HepG2 (cell line): ENCODE measurements around the gene PIK3CA. TPM values are rescaled to one million over a fixed set of nuclear protein-coding genes. Genes with fewer than 3 reads are reported as not detected.
A peak's percentile ranks its signal among the peaks of the same experiment; 100 is the strongest.

Experiments
- ATAC-seq: fragments of 200-7000 bp; cut with Tn5 transposase; 3 replicates; pipeline ENCODE4 v1.9.1; 2020; ENCODE audit warnings: mild to moderate bottlenecking, moderate library complexity
- BruUV-seq: library from RNA; stranded (reverse); fragments of 400-500 nt; replicated peaks from 2 replicates; lab custom pipeline; 2021; lab: Mats Ljungman, UMichigan
- CTCF ChIA-PET: fragments of 300-600 bp; formaldehyde crosslinking; extraction: SDS; loops from one replicate; lab custom pipeline; 2021; ENCODE audit warnings: low total read pairs, inconsistent platforms, low intra/inter-chr PET ratio; lab: Yijun Ruan, JAX
- POLR2A ChIA-PET: fragments of 350-600 bp; sonication (Branson Sonifier 250); formaldehyde crosslinking; loops from one replicate; lab custom pipeline; 2020; ENCODE audit warnings: antibody characterized with exemption, inconsistent platforms; lab: Yijun Ruan, JAX
- DNase-seq: peaks from one replicate; pipeline ENCODE4 v3.0.0-alpha.2; 2015; ENCODE audit warnings: low spot score
- FAIRE-seq: peaks from 3 replicates; lab custom pipeline; 2011; peaks lifted over from hg19 to GRCh38; lab: Jason Lieb, UNC
- H2AFZ ChIP-seq: one replicate; pipeline ENCODE4 v1.6.1; 2011; ENCODE audit warnings: low read length, inconsistent platforms
- H3K27ac ChIP-seq: fragments of 300-600 bp; 3 replicates; pipeline ENCODE4 v1.8.0; 2011; ENCODE audit warnings: mixed run types, mild to moderate bottlenecking, mixed read lengths, low read length, inconsistent platforms; ENCODE audit not compliant: insufficient read depth; ENCODE audit errors: extremely low read length
- H3K27me3 ChIP-seq, 2 experiments: fragments of 200-600 bp in 1 of 2; 2 replicates in 1 of 2; 3 replicates in 1 of 2; pipeline versions ENCODE4 v1.6.0 to v1.8.0; 2011; ENCODE audit warnings: low read length in 2 of 2, mild to moderate bottlenecking in 2 of 2, moderate library complexity in 2 of 2, inconsistent platforms in 1 of 2; ENCODE audit not compliant: insufficient read depth in 2 of 2, control insufficient read depth in 1 of 2
- H3K36me3 ChIP-seq, 2 experiments: fragments of 200-600 bp in 1 of 2; replicated peaks in 1 of 2; 2 replicates in 1 of 2; 3 replicates in 1 of 2; pipeline versions ENCODE4 v1.5.1 to v1.8.0; 2011; ENCODE audit warnings: low read length in 2 of 2, inconsistent platforms in 1 of 2; ENCODE audit not compliant: insufficient read depth in 2 of 2, control insufficient read depth in 1 of 2
- H3K4me1 ChIP-seq: 2 replicates; pipeline ENCODE4 v1.5.1; 2012; ENCODE audit warnings: low read length, inconsistent platforms; ENCODE audit not compliant: insufficient read depth
- H3K4me2 ChIP-seq: 2 replicates; pipeline ENCODE4 v1.6.0; 2011; ENCODE audit warnings: low read depth, low read length, inconsistent platforms
- H3K4me3 ChIP-seq, 3 experiments: fragments of 200-600 bp in 1 of 3; sonication (generic), shearing (Covaris generic) in 1 of 3; replicated peaks in 1 of 3; 2 replicates each; pipeline ENCODE4 v1.5.1; 2011 to 2016; ENCODE audit warnings: low read length in 3 of 3, inconsistent platforms in 2 of 3, low read depth in 2 of 3, mild to moderate bottlenecking in 2 of 3, control low read depth in 1 of 3, mixed read lengths in 1 of 3; ENCODE audit not compliant: insufficient read depth in 1 of 3
- H3K79me2 ChIP-seq: one replicate; pipeline ENCODE4 v1.6.1; 2011; ENCODE audit warnings: low read length, inconsistent platforms; ENCODE audit not compliant: insufficient read depth
- H3K9ac ChIP-seq: 2 replicates; pipeline ENCODE4 v1.6.0; 2011; ENCODE audit warnings: mild to moderate bottlenecking, low read depth, low read length, inconsistent platforms; ENCODE audit not compliant: insufficient read depth
- H3K9me3 ChIP-seq: 2 replicates; pipeline ENCODE4 v1.5.1; 2012; ENCODE audit warnings: mild to moderate bottlenecking, low read length
- H4K20me1 ChIP-seq: 2 replicates; pipeline ENCODE4 v1.6.0; 2011; ENCODE audit warnings: inconsistent platforms, mild to moderate bottlenecking, low read length, moderate library complexity; ENCODE audit not compliant: insufficient read depth
- ELF3 ChIP-seq: IDR thresholded peaks from 2 replicates; pipeline ENCODE4 v1.6.1; 2016; ENCODE audit warnings: missing genetic modification reagents, missing compliant biosample characterization
- ESRRA ChIP-seq: sonication (generic); formaldehyde crosslinking; IDR thresholded peaks from 2 replicates; pipeline ENCODE4 v1.5.1; 2020; ENCODE audit warnings: mild to moderate bottlenecking, low read depth, missing genetic modification reagents
- FOXJ3 ChIP-seq: sonication (generic); formaldehyde crosslinking; IDR thresholded peaks from 2 replicates; pipeline ENCODE4 v1.4.0; 2020; ENCODE audit warnings: missing genetic modification reagents, mild to moderate bottlenecking, borderline replicate concordance
- FOXP4 ChIP-seq: sonication (generic); formaldehyde crosslinking; IDR thresholded peaks from 2 replicates; pipeline ENCODE4 v1.4.0; 2020; ENCODE audit warnings: missing genetic modification reagents
- HNRNPUL1 ChIP-seq: fragments of 200-400 bp; formaldehyde crosslinking; IDR thresholded peaks from 2 replicates; pipeline ENCODE4 v1.6.1; 2017; ENCODE audit warnings: low read depth, mild to moderate bottlenecking, low read length, moderate library complexity
- KDM6A ChIP-seq: IDR thresholded peaks from 2 replicates; pipeline ENCODE4 v1.6.1; 2016; ENCODE audit warnings: low read depth
- KLF15 ChIP-seq: sonication (generic); formaldehyde crosslinking; IDR thresholded peaks from 2 replicates; pipeline ENCODE4 v1.8.1; 2023; ENCODE audit warnings: borderline replicate concordance, mild to moderate bottlenecking, inconsistent platforms, missing genetic modification reagents, mixed read lengths
- NCOA2 ChIP-seq: sonication (generic); formaldehyde crosslinking; IDR thresholded peaks from 2 replicates; pipeline ENCODE4 v1.8.0; 2022; ENCODE audit warnings: inconsistent platforms
- ZNF121 ChIP-seq: sonication (generic); formaldehyde crosslinking; IDR thresholded peaks from 2 replicates; pipeline ENCODE4 v1.5.0; 2020; ENCODE audit warnings: mild to moderate bottlenecking, missing genetic modification reagents
- ZNF317 ChIP-seq: sonication (generic); formaldehyde crosslinking; IDR thresholded peaks from 2 replicates; pipeline ENCODE4 v1.5.0; 2020; ENCODE audit warnings: mild to moderate bottlenecking, missing genetic modification reagents
- ZNF326 ChIP-seq: sonication (generic); formaldehyde crosslinking; IDR thresholded peaks from 2 replicates; pipeline ENCODE4 v1.4.0; 2020; ENCODE audit warnings: missing genetic modification reagents, borderline replicate concordance
- ZNF580 ChIP-seq: IDR thresholded peaks from 2 replicates; pipeline ENCODE4 v1.6.1; 2016; ENCODE audit warnings: low read depth, borderline replicate concordance
- ZNF652 ChIP-seq: IDR thresholded peaks from 2 replicates; pipeline ENCODE4 v1.6.1; 2016; ENCODE audit warnings: low read depth, borderline replicate concordance
- WGBS: methylation state at CpG from one replicate; pipeline ENCODE4 v1.1.6; 2017; ENCODE audit warnings: low lambda C conversion rate; 5-methylcytosine and 5-hydroxymethylcytosine counted together
- in situ Hi-C: cut with HindIII; loops from 2 replicates; pipeline ENCODE4 v1.10.0; 2017; ENCODE audit warnings: low pct_unique_long_range_greater_than_20kb; ENCODE audit not compliant: extremely low pct_ligation_motif_present
- intact Hi-C: fragments of 100-400 bp; cut with micrococcal nuclease; formaldehyde crosslinking; loops from one replicate; pipeline ENCODE4 v1.10.0; 2022; ENCODE audit not compliant: unreplicated experiment
- polyA plus RNA-seq, 8 experiments: library from polyadenylated mRNA; depleted of rRNA in 3 of 8; stranded (reverse) in 7 of 8; unstranded in 1 of 8; fragments of >200 nt; fragmentation: Illumina TruSeq in 4 of 8; extraction: Trizol in 4 of 8; gene quantifications; 2 replicates each; pipeline versions ENCODE4 v1.2.1 to v1.2.3, GENCODE V29; 2011 to 2016; ENCODE audit warnings: low read depth in 4 of 8, missing spikeins in 1 of 8, mixed read lengths in 1 of 8; ENCODE audit not compliant: insufficient read depth in 1 of 8
- total RNA-seq, 5 experiments: library from RNA; depleted of rRNA; stranded (reverse); fragments of >200 nt; fragmentation: Illumina TruSeq; extraction: Trizol; gene quantifications; 2 replicates each; pipeline ENCODE4 v1.2.3, GENCODE V29; 2016; ENCODE audit warnings: low read depth in 1 of 5

Gene PIK3CA
- total and polyA plus RNA-seq, 2 of the 13 experiments (the other 11 are each of a cell fraction or from before 2014, with no cell fraction given) = 5.7 to 11.4 TPM

- TF ChIP-seq ZNF121 = peak; percentile 60
- TF ChIP-seq ZNF317 (CRISPR knock-in tag) = no peak
- ATAC-seq (no peak), FAIRE-seq (no peak), DNase-seq (no peak)
- WGBS = 96% methylated on average over 3 of the region's 3 CpGs
- Histone ChIP-seq H3K27ac (no peak overlapping the region), H3K27me3 (no peaks in the 10 kb centered on the region), H3K36me3 (peaks cover 2 to 17% of the 10 kb centered on the region in 2 experiments; a peak in 3 of 5 replicates), H3K4me2 (no peak overlapping the region), H3K9ac (no peak overlapping the region), H2AFZ (no peak overlapping the region), H4K20me1 (no peaks in the 10 kb centered on the region), H3K79me2 (no peaks in the 10 kb centered on the region), H3K4me3 (no peak overlapping the region), H3K9me3 (no peaks in the 10 kb centered on the region), H3K4me1 (peaks cover 32% of the 10 kb centered on the region)
- CTCF ChIA-PET = no interaction called here
- intact Hi-C loops (no loop called here), in situ Hi-C loops (no loop called here)
- no TSS peak for BruUV-seq
- POLR2A ChIA-PET = no interaction called here
These were observed 99.3 kb downstream of the PIK3CA start for GRCh38 chr3:179247289-179248015.

DNA sequence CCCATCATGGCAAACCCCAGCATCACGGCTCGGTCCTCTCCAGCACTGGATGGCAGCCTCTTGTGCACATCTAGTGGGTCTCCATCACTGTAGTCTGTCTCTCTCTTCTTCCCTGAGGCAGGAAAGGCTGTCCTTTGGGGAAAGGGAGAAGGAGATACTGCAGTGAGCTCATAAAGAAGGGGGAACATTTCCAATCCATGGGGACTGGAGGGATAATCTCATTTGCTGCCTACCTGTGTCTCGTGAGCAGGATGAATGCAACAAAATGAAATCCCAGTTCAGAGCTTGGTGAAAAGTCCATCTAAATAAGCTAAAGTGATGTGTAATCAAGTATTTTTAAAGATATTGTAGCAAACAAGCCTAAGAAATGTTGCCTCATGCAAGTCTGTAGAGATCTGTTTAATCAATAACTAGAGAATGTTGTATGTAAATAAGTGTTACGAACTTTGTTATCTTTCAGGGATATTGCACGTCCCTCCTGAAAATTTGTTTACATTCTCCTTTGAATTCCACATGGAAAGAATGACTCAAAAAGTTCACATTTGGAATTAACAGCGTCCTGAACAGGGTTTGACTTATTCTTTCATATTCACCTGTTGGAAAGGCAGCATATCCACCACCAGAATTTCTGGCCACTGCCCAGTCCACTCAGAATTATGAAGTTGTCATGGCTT lies 102.8 kb downstream of the PIK3CA start, which contains the start of gene KCNMB3:
Gene KCNMB3, minus strand, starts transcription at position 312 of the 674 bp plus-strand sequence. Its CDS starts 124 bp downstream, at position 188.
- no peaks in the 10 kb centered on the region for H3K27me3 ChIP-seq
- peaks cover 2 to 9% of the 10 kb centered on the region in 2 experiments; a peak in 2 of 5 replicates for H3K36me3 ChIP-seq
- H3K4me3 ChIP-seq = peak within 1 kb of the TSS; percentile 5 to 53 (median 45); a peak in 5 of 6 replicates
- FAIRE-seq (peak; percentile 73), DNase-seq (peak; percentile 87), ATAC-seq (peak; percentile 88)
- no TSS peak for BruUV-seq
- in situ Hi-C loops (no loop called here), intact Hi-C loops (loop anchor here (5.0 kb wide), 2 partner anchors 66 to 104 kb away; partner anchors contain the start of gene PIK3CA)
- H3K27ac ChIP-seq = peak within 1 kb of the TSS; percentile 83
- peak within 1 kb of the TSS; percentile 87 for H3K4me2 ChIP-seq
- H3K4me1 ChIP-seq = peaks cover 47% of the 10 kb centered on the region
- 19% methylated on average over 6 of the region's 6 CpGs for WGBS
- no peaks in the 10 kb centered on the region for H4K20me1 ChIP-seq
- ChIA-PET POLR2A (interaction anchor here (1.0 to 2.1 kb wide), 6 partner anchors 8 to 103 kb away, joined by 3 to 6 read pairs (median 4); no protein-coding TSS in a partner anchor), CTCF (no interaction called here)
- H3K79me2 ChIP-seq = no peaks in the 10 kb centered on the region
- H3K9ac ChIP-seq = peak within 1 kb of the TSS; percentile 51
- H2AFZ ChIP-seq = no peak within 1 kb of the TSS
- no peaks in the 10 kb centered on the region for H3K9me3 ChIP-seq
- TF ChIP-seq ELF3 (no peak; the same call in 1 of the 2 replicates), ZNF580 (CRISPR knock-in tag) (no peak), HNRNPUL1 (peak; percentile 74), KDM6A (CRISPR knock-in tag) (peak; percentile 68), FOXJ3 (CRISPR knock-in tag) (peak; percentile 52; the same call in 1 of the 2 replicates), FOXP4 (CRISPR knock-in tag) (peak; percentile 85), NCOA2 (peak; percentile 83), ZNF652 (CRISPR knock-in tag) (0 out of 2 replicates have a peak, but pooled peaks have one; percentile 43), ESRRA (CRISPR knock-in tag) (0 out of 2 replicates have a peak, but pooled peaks have one; percentile 28), KLF15 (no peak), ZNF326 (no peak)
